ENCODE results near the gene PTPN7.

DNA sequence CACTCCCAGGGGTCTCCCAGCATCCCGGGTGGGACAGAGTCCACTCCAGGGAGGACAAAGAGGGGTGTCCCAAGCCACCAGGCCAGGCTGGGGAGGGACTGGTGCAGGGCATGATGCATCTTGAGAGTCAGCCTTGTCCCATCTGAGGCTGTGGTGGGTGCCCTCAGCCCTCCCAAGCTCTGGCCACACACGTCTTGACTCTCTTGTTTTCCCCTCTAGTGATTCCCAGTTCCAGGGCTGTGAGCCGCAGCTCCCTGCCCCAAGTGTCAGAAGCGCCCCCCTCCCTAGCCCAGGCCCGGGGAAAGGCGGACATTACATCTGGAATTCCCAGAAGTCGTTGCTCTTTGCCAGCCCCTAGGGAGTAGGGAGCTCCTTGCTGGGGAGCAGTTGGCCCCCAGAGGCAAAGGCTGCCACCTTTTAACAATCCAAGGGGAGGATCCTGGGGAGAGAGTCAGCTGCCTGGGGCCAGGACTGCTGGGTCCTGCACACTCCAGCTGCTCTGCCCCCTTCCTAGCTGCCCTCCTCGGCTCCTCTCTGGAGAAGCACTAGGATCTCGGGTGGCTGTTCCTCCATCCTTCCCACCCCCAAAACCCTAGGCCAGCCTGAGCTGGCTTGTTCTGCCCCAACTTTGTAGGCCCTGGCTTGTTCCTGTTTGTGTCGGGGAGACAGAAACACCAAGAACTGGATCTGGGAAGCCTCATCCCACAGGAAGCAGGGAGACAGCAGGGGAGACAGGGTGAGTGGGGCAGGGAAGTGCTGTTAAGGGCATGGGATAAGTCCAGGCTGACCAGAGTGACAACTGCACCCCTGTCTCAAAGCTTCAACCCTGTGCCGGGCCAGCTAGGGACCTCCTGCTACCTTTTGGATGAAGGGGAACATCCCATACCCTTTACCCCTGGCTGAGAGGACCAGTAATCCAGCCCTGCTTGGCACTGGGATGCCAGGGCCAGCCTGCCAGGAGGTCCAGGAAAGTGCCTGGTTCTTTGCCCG is 3.2 kb upstream of the PTPN7 start:
- TF ChIP-seq CTCF (IDR thresholded peaks at IDR 0.05) (no peak), POLR2A (IDR thresholded peaks at IDR 0.05) (no peak)
